NCI-H128 (cell line): ENCODE measurements around the gene TRANK1.
A peak's percentile ranks its signal among the peaks of the same experiment; 100 is the strongest.
"Not testable (repeated sequence)": the region's sequence is repeated elsewhere in the genome, so short reads cannot be mapped to it uniquely, and the experiment has no call there.

Experiments used
- DNase-seq: peaks from one replicate; lab custom pipeline; 2025; ENCODE audit not compliant: unreplicated experiment; lab: John Stamatoyannopoulos, UW

Gene TRANK1

DNA sequence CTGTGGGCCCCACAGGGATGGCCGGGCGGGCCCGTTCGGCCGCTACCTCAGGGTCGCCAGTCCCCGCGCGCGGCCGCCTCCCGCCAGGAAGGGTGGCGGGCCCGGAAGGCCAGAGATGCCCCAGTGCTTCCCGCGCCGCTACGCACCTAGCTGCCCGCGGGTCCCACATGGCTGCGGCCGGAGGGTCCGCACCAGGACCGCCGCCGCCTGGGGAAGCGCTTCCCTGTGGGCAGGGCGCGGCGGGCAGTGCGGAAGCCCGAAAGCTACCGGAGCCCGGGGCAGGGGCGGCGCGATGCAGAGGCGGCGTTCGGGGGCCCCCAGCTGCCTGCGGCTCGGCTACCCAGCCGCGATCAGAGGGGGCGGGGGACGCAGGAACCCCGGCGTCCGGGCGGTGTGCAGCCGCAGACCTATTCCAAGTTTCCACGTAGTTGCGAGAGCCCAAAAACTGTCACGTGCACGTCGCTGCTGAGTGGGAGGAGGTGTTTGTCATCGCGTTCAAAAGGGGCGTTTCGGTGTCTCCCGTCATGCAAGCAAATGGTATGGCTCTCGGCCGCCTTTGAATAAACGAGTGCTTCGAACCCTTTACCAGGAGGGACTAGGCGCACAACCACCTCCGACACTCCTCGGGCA is at the start of gene TRANK1:
Gene TRANK1 (minus strand): TSS at position 414 of the 630 bp plus-strand sequence. CDS start 245 bp downstream, at position 169.
- no peak for DNase-seq

DNA sequence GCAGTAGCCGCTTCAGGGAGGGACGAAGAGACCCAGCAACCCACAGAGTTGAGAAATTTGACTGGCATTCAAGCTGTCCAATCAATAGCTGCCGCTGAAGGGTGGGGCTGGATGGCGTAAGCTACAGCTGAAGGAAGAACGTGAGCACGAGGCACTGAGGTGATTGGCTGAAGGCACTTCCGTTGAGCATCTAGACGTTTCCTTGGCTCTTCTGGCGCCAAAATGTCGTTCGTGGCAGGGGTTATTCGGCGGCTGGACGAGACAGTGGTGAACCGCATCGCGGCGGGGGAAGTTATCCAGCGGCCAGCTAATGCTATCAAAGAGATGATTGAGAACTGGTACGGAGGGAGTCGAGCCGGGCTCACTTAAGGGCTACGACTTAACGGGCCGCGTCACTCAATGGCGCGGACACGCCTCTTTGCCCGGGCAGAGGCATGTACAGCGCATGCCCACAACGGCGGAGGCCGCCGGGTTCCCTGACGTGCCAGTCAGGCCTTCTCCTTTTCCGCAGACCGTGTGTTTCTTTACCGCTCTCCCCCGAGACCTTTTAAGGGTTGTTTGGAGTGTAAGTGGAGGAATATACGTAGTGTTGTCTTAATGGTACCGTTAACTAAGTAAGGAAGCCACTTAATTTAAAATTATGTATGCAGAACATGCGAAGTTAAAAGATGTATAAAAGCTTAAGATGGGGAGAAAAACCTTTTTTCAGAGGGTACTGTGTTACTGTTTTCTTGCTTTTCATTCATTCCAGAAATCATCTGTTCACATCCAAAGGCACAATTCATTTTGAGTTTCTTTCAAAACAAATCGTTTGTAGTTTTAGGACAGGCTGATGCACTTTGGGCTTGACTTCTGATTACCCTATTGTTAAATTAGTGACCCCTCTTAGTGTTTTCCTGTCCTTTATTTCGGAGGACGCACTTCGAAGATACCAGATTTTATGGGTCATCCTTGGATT is 48.8 kb upstream of the TRANK1 start, which contains the start of gene MLH1:
Gene MLH1 (plus strand): TSS at position 193 of the 958 bp plus-strand sequence. CDS start 30 bp downstream, at position 223.
- no peak for DNase-seq

DNA sequence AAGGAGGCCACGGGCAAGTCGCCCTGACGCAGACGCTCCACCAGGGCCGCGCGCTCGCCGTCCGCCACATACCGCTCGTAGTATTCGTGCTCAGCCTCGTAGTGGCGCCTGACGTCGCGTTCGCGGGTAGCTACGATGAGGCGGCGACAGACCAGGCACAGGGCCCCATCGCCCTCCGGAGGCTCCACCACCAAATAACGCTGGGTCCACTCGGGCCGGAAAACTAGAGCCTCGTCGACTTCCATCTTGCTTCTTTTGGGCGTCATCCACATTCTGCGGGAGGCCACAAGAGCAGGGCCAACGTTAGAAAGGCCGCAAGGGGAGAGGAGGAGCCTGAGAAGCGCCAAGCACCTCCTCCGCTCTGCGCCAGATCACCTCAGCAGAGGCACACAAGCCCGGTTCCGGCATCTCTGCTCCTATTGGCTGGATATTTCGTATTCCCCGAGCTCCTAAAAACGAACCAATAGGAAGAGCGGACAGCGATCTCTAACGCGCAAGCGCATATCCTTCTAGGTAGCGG is 48.0 kb upstream of the TRANK1 start, which contains the start of gene EPM2AIP1:
Gene EPM2AIP1 (minus strand): TSS at position 326 of the 520 bp plus-strand sequence. CDS start 54 bp downstream, at position 272.
- DNase-seq = no peak

DNA sequence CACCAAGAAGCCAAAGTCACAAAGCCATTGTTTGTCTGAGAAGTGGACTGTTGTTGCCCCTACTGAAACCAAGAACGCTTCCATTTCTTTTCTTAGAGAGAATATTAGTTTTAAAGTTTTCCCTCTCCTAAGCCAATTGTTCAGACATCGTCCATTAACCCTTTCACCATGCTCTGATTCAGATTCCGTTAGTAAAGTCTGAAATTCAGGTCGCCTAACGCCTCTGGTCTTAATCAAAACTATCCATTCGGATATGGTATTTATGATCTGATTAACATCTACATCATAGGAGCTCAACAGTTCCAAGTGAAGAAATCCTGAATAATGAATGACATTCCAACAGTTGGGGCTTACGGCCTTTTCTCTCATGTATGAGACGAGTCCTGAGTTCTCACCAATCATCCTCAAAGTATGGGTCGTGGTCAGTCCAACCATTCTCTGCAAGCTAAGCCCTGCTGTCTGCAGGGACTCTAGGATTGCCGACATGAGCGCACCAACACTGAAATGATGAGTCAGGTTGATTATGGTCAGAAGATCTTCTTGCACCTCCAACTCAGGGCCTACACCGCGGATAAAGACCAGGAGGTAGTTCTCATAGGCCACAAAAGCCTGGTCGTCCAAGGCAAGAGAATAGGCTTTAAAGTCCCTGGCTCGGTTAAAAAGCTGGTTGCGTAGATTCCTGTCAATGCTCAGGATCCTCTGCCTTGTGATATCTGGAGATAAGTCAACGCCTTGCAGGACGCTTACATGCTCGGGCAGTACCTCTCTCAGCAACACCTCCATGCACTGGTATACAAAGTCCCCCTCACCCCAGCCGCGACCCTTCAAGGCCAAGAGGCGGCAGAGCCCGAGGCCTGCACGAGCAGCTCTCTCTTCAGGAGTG is 47.3 kb upstream of the TRANK1 start:
- no peak for DNase-seq

DNA sequence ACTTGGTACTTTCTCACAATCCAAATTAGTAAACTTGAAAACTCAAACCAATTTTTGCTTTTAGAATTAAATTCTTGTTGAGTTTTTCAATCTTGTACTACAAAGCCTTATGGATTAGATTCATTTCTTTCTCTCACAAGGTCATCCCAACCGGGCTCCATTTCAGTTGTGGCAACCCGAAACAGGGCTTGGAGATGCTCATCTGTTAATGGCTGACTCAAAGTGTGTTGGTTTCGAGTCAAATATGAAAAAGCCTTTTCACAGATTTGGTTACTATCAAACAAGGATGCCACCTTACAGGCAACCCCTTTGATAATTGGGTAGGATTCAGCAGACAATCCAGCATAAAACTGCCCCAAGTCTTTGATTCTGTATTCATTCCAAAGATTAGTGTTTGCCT is 46.3 kb upstream of the TRANK1 start:
- no peak for DNase-seq

DNA sequence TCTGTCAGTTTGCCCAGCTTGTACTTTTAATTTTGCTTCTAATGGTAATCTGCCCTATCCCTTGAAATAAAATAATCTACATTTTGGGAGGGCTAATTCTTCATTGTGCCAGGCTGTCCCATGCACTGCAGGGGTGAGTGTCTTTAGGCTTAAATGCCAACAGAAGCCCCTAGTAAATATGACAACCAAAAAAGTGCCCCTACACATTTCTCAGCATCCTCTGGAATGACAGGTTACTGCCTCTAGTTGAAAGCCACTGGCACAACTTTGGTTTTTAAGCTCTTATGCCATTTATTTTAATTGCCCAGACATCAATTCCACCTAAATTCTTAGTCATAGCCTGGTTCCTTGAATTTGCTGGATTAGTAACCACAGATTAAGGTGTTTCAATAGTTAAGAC is 44.7 kb upstream of the TRANK1 start:
- no peak for DNase-seq

DNA sequence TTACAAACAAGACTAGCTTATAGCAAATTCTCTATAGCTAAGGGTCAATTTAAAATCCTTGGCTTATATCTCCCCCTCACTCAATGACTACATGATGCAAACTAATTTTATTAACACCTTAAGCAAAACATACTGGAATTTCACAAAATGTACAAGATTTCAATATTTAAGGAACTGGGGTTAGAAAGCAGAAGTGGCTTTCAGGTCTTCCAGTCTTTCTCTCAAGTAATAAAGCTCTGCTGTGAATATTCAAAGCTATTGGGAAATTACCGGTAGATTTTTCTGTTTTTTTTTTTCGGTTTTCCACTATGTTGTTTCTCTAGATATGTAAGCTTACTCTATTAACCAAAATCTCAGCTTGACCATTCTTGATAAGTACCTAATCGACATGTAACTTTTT is 44.2 kb upstream of the TRANK1 start:
- DNase-seq = no peak

DNA sequence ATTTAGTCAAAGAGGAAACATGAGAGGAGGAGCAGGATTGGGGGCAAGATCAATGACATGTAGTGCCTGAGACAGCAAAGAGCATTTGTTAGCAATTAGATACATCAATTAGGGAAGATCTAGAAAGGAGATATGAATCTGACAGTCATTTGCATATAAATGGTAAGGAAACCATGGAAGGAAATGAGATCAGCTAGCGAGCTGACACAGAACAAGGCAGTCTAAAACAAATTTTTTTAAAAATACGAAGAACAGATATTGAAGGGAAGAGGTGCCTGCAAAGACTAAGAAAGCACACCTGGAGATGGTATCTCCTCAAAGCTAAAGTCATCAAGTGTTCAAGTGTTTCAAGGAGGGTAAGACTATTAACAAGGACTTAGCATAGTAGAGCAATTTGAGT is 43.5 kb upstream of the TRANK1 start:
- DNase-seq = no peak

DNA sequence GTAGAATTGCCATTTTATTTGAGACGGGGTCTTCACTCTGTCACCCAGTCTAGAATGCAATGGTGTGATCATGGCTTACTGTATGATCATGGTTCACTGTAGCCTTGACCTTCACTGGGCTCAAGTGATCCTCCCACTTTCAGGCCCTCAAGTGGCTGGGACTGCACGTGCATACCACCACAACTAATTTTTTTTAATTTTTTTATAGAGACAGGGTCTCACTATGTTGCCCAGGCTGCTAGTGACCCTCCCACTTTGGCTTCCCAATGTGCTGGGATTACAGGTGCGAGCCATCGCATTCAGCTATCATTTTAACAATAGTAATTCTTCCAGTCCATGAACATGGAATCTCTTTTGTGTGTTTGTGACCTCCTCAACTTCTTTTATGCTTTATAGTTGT is 36.2 kb upstream of the TRANK1 start:
- DNase-seq = no peak

DNA sequence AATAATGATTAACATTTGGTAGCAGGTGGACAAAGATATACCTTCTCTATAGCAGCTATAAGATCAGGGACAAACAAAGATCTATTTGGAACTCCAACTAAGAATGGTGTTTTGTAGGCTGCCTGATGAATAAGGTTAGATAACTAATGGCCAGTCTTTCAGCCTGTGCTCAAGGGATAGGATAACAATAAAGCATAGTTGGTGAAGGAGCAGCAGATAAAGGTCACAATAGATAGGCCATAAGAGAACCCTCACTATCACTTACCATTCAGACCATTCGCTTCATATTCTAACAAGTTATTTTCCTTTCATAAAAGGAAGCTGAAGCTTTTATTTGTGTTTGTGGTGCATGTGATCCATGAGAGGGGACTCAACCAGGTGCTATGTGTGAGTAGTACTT is 28.3 kb upstream of the TRANK1 start:
- no peak for DNase-seq

DNA sequence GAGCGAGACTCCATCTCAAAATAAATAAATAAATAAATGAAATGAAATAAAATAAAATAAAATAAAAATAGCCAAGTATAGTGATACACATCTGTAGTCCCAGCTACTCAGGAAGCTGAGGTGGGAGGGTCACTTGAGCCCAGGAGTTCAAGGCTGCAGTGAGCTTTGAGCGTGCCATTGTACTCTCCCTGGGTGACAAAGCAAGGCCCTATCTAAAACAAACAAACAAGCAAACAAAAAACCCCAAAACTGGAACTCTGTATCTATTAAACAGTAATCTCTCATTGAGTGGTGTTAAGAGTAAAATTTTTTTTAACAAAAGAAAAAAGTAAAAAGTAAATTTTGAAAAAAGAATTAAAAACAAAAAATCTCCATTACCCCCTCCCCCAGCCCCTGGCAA is 27.3 kb upstream of the TRANK1 start:
- DNase-seq = no peak

DNA sequence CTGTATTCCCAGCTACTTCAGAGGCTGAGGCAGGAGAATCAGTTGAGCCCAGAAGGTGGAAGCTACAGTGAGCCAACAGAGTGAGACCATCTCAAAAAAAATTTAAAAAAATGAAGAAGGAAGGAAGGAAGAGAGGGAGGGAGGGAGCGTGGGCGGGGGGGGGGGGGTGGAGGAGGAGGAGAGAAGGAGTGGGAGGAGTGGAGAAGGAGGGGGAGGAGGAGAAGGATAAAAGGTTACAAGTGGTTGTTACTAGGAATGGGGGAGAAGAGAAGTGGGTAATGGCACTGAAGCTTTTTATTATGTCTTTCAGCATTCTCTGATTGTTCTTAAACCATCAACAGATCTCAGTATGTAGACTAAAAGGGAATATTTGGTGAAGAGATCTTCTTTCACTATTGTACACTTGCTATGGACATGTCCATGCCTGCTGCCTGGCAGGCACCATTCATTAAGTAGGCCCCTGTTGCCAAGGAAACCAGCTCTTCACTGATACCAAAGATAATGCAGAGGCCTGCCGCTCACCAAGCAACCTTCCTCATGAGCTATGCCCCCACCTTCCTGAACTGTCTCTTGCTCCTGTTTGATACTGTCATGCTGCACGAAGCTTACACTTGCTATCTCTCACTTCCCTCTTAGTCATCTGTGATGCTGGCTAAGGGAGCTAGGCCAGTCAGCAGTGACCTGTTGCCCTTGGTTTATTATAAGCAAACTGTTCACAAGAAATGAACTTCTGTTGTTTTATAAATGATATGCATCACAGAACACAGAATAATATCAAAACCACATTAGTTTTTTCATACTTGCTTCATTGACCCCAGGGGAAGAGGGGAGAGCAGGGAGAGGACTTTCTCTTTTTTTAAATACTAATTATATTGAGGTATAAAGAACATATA is 24.9 kb upstream of the TRANK1 start:
- peak; percentile 92 for DNase-seq

DNA sequence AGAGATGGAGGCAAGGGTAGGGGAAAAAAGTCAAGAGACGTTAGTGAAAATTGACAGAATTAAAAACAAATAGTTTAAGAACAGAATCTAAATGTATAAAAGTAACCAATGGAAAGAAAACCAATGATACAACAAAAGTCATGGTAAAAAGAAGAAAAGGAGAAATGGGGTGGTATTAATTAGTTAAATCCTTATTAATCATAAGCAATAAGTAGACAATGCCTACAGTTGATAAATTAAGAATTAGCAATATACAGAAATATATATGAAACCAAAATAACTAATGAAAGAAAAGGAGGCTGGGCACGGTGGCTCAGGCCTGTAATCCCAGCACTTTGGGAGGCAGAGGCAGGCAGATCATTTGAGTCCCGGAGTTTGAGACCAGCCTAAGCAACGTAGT is 24.2 kb upstream of the TRANK1 start:
- DNase-seq = no peak

DNA sequence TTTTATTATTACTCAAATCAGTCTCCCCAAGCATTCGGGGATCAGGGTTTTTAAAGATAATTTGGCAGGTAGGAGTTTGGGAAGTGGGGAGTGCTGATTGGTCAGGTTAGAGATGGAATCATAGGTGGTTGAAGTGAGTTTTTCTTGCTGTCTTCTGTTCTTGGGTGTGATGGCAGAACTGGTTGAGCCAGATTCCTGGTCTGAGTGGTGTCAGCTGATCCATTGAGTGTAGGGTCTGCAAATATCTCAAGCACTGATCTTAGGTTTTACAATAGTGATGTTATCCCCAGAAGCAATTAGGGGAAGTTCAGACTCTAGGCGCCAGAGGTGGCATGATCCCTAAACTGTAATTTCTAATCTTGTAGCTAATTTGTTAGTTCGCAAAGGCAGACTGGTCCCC is 20.6 kb upstream of the TRANK1 start:
- peak; percentile 13 for DNase-seq

DNA sequence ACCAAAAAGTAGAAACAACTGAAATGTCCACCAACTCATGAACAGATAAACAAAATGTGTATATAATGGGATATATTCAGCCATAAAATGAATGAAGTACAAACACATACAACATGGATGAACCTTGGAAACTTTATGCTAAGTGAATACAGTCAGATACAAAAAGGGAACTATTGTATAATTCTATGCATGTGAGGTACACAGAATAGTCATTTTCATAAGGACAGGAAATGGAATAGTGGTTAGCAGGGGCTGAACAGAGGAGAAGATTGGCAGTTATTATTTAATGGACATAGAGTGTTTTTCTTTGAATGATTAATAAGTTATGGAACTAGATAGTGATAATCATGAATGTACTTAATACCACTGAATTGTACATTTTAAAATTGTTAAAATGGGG is 20.0 kb upstream of the TRANK1 start:
- no peak for DNase-seq

DNA sequence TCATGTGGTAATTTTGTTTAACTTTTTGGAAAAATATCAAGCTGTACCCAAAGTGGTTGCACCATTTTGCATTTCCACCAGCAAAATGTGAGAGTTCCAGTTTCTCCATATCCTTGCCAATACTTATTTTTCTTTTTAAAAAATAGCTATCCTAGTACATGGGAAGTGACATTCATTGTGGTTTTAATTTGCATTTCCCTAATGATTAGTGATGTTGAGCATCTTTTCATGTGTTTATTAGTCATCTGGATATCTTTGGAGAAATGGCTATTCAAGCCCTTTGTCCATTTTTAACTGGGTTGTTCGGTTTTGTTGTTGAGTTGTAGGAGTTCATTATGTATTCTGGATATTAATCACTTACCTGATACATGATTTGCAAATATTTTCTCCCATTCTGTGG is 19.5 kb upstream of the TRANK1 start:
- no peak for DNase-seq

DNA sequence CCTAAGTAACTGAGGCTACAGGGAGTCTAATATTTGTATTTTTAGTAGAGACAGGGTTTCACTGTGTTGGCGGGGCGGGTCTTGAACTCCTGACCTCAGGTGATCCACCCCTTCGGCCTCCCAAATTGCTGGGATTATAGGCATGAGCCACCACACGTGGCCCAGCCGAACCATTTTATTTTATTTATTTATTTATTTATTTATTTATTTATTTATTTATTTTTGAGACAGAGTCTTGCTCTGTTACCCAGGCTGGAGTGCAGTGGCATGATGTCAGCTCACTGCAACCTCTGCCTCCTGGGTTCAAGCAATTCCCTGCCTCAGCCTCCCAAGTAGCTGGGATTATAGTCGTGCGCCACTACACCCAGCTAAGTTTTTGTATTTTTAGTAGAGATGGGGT is 18.2 kb upstream of the TRANK1 start:
- DNase-seq = not testable (repeated sequence)

DNA sequence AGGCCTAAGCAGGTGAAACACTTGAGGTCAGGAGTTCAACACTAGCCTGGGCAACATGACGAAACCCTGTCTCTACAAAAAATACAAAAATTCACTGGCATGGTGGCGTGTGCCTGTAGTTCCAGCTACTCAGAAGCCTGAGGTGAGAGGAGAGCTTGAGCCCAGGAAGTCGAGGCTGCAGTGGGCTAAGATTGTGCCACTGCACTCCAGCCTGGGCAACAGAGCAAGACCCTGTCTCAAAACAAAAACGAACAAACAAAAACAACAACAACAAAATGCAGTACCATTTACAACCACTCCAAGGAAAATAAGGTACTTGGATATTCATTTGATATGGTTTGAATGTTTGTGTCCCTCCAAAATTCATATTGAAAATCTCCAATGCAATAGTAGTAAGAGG is 15.6 kb upstream of the TRANK1 start:
- no peak for DNase-seq

DNA sequence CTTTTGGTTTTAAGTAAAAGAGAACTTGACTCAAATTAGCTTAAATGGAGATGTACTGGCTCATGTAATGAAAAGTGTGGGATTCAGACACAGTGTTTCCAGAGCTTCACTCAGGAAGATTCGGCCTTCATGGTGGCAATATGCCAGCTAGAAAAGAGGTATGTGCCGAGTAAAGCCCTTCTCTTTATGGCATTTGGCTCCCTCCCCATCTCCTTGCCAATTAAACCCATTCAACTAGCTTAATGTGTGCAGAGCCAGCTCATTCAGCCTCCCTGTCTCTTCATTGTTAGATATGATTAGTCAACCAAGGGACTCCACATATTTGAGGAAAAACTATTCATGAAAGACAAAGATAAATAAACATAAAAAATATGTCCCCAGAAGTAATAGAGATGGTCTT is 15.0 kb upstream of the TRANK1 start:
- DNase-seq = peak; percentile 78
